Measurements from ENCODE around the gene OR8U1. TPM values are rescaled to one million over a fixed set of nuclear protein-coding genes. Genes with fewer than 3 reads are reported as not detected.

The OR8U1 gene
- total RNA-seq, result not detected in 2 replicates

- H4K20me1 ChIP-seq (ENCODE audit: insufficient read depth, low read length), result no peaks in the 10 kb centered on the region
- H3K27ac ChIP-seq (ENCODE audit: low read depth, low read length), result no peak within 1 kb of the TSS
- no peak within 1 kb of the TSS for H3K4me2 ChIP-seq (ENCODE audit: insufficient read depth, low read length)
- no peak for TF ChIP-seq CTCF (IDR thresholded peaks at IDR 0.05; ENCODE audit: extremely low read depth, low read depth, low read length)
- H3K27me3 ChIP-seq (ENCODE audit: insufficient read depth, low read length), result no peaks in the 10 kb centered on the region
- H3K9me3 ChIP-seq (ENCODE audit: low read depth, low read length), result peaks cover 7% of the 10 kb centered on the region
- no peaks in the 10 kb centered on the region for H3K36me3 ChIP-seq (ENCODE audit: insufficient read depth, low read length)
- no peak within 1 kb of the TSS for H2AFZ ChIP-seq (ENCODE audit: low read length)
- H3K4me1 ChIP-seq (ENCODE audit: insufficient read depth, low read length), result no peaks in the 10 kb centered on the region
- no peaks in the 10 kb centered on the region for H3K79me2 ChIP-seq (ENCODE audit: insufficient read depth, low read length)
- no peak for DNase-seq (ENCODE audit: insufficient read length, low spot score, missing footprints)
- no peak within 1 kb of the TSS for H3K4me3 ChIP-seq (ENCODE audit: insufficient read depth, low read length)
Measured at GRCh38 chr11:56375324-56375723, at the start of gene OR8U1. Gene OR8U1, plus strand, starts transcription at chr11:56375624. Its CDS starts 0 bp downstream, at chr11:56375624.

DNA sequence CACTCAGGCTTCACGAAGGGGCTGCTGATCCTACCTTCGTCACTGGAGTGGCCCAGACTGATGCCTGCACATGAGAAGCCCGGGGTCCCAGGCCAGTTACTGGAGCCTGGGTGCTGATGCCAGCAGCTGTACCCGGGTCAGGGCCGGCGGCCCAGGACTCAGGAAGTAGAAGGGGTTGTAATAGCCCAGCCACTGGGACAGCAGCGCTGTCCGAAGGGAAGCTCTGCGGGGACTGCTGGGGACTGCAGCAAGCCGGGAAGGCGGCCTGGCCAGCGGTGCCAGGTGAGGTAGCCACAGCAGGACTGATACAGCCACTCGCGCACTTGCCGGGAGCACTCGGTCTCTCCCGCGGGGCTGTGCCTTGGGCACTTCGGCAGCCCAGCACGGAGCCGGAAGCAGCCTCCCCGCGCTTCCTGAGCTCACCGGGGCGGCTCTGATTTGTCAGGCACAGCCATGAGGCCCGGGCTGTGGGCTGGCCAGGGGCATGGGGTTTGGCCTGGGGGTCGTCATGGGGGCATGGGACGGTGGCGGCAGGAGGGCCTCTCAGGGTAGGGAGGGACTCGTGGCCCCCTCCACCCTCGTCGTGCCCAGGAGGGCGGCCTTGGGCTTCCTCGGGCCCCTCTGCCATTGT, 43.4 kb upstream of the OR8U1 start:
- H3K27me3 ChIP-seq (ENCODE audit: insufficient read depth, low read length), result no peaks in the 10 kb centered on the region
- H3K4me3 ChIP-seq (ENCODE audit: insufficient read depth, low read length), result no peak overlapping the region
- no peak overlapping the region for H2AFZ ChIP-seq (ENCODE audit: low read length)
- no peak overlapping the region for H3K4me2 ChIP-seq (ENCODE audit: insufficient read depth, low read length)
- no peaks in the 10 kb centered on the region for H4K20me1 ChIP-seq (ENCODE audit: insufficient read depth, low read length)
- H3K4me1 ChIP-seq (ENCODE audit: insufficient read depth, low read length), result no peaks in the 10 kb centered on the region
- DNase-seq (ENCODE audit: insufficient read length, low spot score, missing footprints), result peak; percentile 54
- H3K79me2 ChIP-seq (ENCODE audit: insufficient read depth, low read length), result no peaks in the 10 kb centered on the region
- TF ChIP-seq CTCF (IDR thresholded peaks at IDR 0.05; ENCODE audit: extremely low read depth, low read depth, low read length), result no peak
- H3K9me3 ChIP-seq (ENCODE audit: low read depth, low read length), result no peaks in the 10 kb centered on the region
- H3K36me3 ChIP-seq (ENCODE audit: insufficient read depth, low read length), result no peaks in the 10 kb centered on the region
- no peak overlapping the region for H3K27ac ChIP-seq (ENCODE audit: low read depth, low read length)

DNA sequence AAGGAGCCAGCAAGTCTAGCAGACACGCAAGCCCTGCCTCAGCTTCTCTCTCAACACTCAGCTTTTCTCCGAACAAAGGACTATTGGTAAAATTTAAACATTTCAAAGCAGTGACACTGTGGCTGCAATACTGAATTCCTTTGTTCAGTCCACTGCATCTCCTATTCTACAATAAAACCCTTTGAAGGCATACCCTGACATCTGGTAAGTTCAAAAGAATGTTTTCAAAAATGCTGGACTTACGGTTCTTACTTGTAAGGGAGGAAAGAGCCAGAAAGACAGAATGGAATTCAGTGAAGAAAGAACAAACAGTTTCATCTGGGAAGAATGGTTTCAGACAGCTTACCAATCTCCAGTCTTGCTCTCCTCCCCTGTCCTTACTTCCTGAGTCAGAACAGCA, 42.3 kb upstream of the OR8U1 start:
- H3K4me1 ChIP-seq (ENCODE audit: insufficient read depth, low read length), result no peaks in the 10 kb centered on the region
- no peak overlapping the region for H3K4me2 ChIP-seq (ENCODE audit: insufficient read depth, low read length)
- no peak overlapping the region for H3K27ac ChIP-seq (ENCODE audit: low read depth, low read length)
- no peaks in the 10 kb centered on the region for H3K79me2 ChIP-seq (ENCODE audit: insufficient read depth, low read length)
- H4K20me1 ChIP-seq (ENCODE audit: insufficient read depth, low read length), result no peaks in the 10 kb centered on the region
- no peak overlapping the region for H3K4me3 ChIP-seq (ENCODE audit: insufficient read depth, low read length)
- no peaks in the 10 kb centered on the region for H3K9me3 ChIP-seq (ENCODE audit: low read depth, low read length)
- H2AFZ ChIP-seq (ENCODE audit: low read length), result no peak overlapping the region
- TF ChIP-seq CTCF (IDR thresholded peaks at IDR 0.05; ENCODE audit: extremely low read depth, low read depth, low read length), result no peak
- H3K36me3 ChIP-seq (ENCODE audit: insufficient read depth, low read length), result no peaks in the 10 kb centered on the region
- DNase-seq (ENCODE audit: insufficient read length, low spot score, missing footprints), result no peak
- no peaks in the 10 kb centered on the region for H3K27me3 ChIP-seq (ENCODE audit: insufficient read depth, low read length)

DNA sequence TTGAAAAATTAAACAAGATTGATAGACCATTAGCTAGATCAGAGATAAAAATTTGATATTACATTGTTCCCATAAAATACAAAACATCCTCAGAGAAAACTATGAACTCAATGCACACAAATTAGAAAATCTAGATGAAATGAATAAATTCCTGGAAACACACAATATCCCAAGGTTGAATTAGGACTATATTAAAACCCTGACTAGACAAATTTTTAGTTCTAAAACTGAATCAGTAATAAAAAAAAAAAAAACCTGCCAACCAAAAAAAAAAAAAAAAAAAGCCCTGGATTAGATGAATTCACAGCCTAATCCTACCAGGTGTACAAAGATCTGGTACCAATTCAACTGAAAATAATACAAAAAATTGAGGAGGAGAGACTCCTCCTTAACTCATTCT, 35.1 kb upstream of the OR8U1 start:
- Histone ChIP-seq H2AFZ (ENCODE audit: low read length) (no peak overlapping the region), H3K4me1 (ENCODE audit: insufficient read depth, low read length) (no peaks in the 10 kb centered on the region), H3K4me2 (ENCODE audit: insufficient read depth, low read length) (no peak overlapping the region), H3K27me3 (ENCODE audit: insufficient read depth, low read length) (no peaks in the 10 kb centered on the region), H3K36me3 (ENCODE audit: insufficient read depth, low read length) (no peaks in the 10 kb centered on the region), H3K27ac (ENCODE audit: low read depth, low read length) (no peak overlapping the region), H3K4me3 (ENCODE audit: insufficient read depth, low read length) (no peak overlapping the region), H3K9me3 (ENCODE audit: low read depth, low read length) (peaks cover 7% of the 10 kb centered on the region), H4K20me1 (ENCODE audit: insufficient read depth, low read length) (no peaks in the 10 kb centered on the region), H3K79me2 (ENCODE audit: insufficient read depth, low read length) (no peaks in the 10 kb centered on the region)
- no peak for DNase-seq (ENCODE audit: insufficient read length, low spot score, missing footprints)
- TF ChIP-seq CTCF (IDR thresholded peaks at IDR 0.05; ENCODE audit: extremely low read depth, low read depth, low read length), result no peak

Data from osteoblast (primary cell).